Neuronal stem cell (in vitro differentiated cells): ENCODE measurements around the gene PSMD2.

Experiments used
- DNase-seq: peaks from one replicate; pipeline ENCODE4 v3.0.0-alpha.2; 2013; ENCODE audit warnings: low spot score
- H2AFZ ChIP-seq: one replicate; pipeline ENCODE4 v1.6.1; 2013; ENCODE audit warnings: mild to moderate bottlenecking, low read length, inconsistent platforms
- H2AK5ac ChIP-seq: 2 replicates; pipeline ENCODE4 v1.6.1; 2013; ENCODE audit warnings: low read depth, mild to moderate bottlenecking, inconsistent platforms, low read length, moderate library complexity, mixed read lengths
- H2BK120ac ChIP-seq: 2 replicates; pipeline ENCODE4 v1.6.1; 2013; ENCODE audit warnings: low read depth, mild to moderate bottlenecking, inconsistent platforms, low read length, moderate library complexity, mixed read lengths
- H2BK12ac ChIP-seq: one replicate; pipeline ENCODE4 v1.6.1; 2013; ENCODE audit warnings: low read length, inconsistent platforms
- H2BK15ac ChIP-seq: 2 replicates; pipeline ENCODE4 v1.6.1; 2013; ENCODE audit warnings: mild to moderate bottlenecking, low read length, inconsistent platforms, mixed read lengths
- H2BK5ac ChIP-seq: one replicate; pipeline ENCODE4 v1.6.1; 2013; ENCODE audit warnings: inconsistent platforms, mild to moderate bottlenecking, low read length, moderate library complexity
- H3K14ac ChIP-seq: one replicate; pipeline ENCODE4 v1.6.1; 2013; ENCODE audit warnings: low read length, inconsistent platforms
- H3K18ac ChIP-seq: 2 replicates; pipeline ENCODE4 v1.6.1; 2013; ENCODE audit warnings: low read length, inconsistent platforms
- H3K23ac ChIP-seq: 2 replicates; pipeline ENCODE4 v1.6.1; 2013; ENCODE audit warnings: low read depth, mild to moderate bottlenecking, mixed read lengths, low read length, inconsistent platforms; ENCODE audit not compliant: poor library complexity
- H3K27ac ChIP-seq: replicated peaks from 3 replicates; pipeline ENCODE4 v1.5.1; 2013; ENCODE audit warnings: low read length, inconsistent platforms
- H3K27me3 ChIP-seq, 3 experiments: 2 replicates each; pipeline ENCODE4 v1.6.1; 2013; ENCODE audit warnings: low read length in 3 of 3, mild to moderate bottlenecking in 2 of 3, inconsistent platforms in 1 of 3, low read depth in 1 of 3, mixed read lengths in 1 of 3, moderate library complexity in 1 of 3; ENCODE audit not compliant: control insufficient read depth in 3 of 3, insufficient read depth in 3 of 3
- H3K36me3 ChIP-seq, 2 donors: replicated peaks in 1 of 2; 2 replicates each; pipeline ENCODE4 v1.6.1; 2013; ENCODE audit warnings: low read length in 2 of 2; ENCODE audit not compliant: control insufficient read depth in 2 of 2, insufficient read depth in 2 of 2
- H3K4ac ChIP-seq: 2 replicates; pipeline ENCODE4 v1.6.1; 2013; ENCODE audit warnings: inconsistent platforms, mild to moderate bottlenecking, low read length, moderate library complexity
- H3K4me1 ChIP-seq, 2 donors: 1 replicate in 1 of 2; 2 replicates in 1 of 2; pipeline ENCODE4 v1.6.1; 2013; ENCODE audit warnings: low read length in 2 of 2, low read depth in 1 of 2; ENCODE audit not compliant: control insufficient read depth in 2 of 2, insufficient read depth in 1 of 2
- H3K4me2 ChIP-seq: one replicate; pipeline ENCODE4 v1.6.1; 2013; ENCODE audit warnings: mild to moderate bottlenecking, low read length, inconsistent platforms; ENCODE audit not compliant: insufficient read depth, poor library complexity, severe bottlenecking
- H3K4me3 ChIP-seq, 2 donors: 2 replicates each; pipeline ENCODE4 v1.5.1; 2013; ENCODE audit warnings: low read length in 2 of 2, mild to moderate bottlenecking in 2 of 2, inconsistent platforms in 1 of 2, moderate library complexity in 1 of 2
- H3K79me1 ChIP-seq: one replicate; pipeline ENCODE4 v1.6.1; 2013; ENCODE audit warnings: low read depth, mild to moderate bottlenecking, inconsistent platforms, low read length, moderate library complexity
- H3K9ac ChIP-seq: one replicate; pipeline ENCODE4 v1.6.1; 2013; ENCODE audit warnings: mild to moderate bottlenecking, low read depth, low read length, inconsistent platforms; ENCODE audit not compliant: poor library complexity
- H3K9me3 ChIP-seq, 2 donors: replicated peaks in 1 of 2; 2 replicates each; pipeline versions ENCODE3 to v1.6.1; 2013; ENCODE audit warnings: low read length in 2 of 2, mild to moderate bottlenecking in 2 of 2, inconsistent platforms in 1 of 2, low read depth in 1 of 2, mixed read lengths in 1 of 2, moderate library complexity in 1 of 2; ENCODE audit not compliant: control insufficient read depth in 2 of 2, insufficient read depth in 1 of 2
- H4K8ac ChIP-seq: one replicate; pipeline ENCODE4 v1.6.1; 2013; ENCODE audit warnings: low read depth, mild to moderate bottlenecking, inconsistent platforms, low read length, moderate library complexity
- H4K91ac ChIP-seq: one replicate; pipeline ENCODE4 v1.6.1; 2013; ENCODE audit warnings: low read length, low read depth, mild to moderate bottlenecking, inconsistent platforms; ENCODE audit not compliant: poor library complexity
- WGBS, 2 donors: extraction: QIAGEN DNeasy Blood & Tissue Kit; methylation state at CpG; one replicate each; pipeline ENCODE4 v1.1.7; 2013; ENCODE audit warnings: missing lambda C conversion rate in 2 of 2, mixed read lengths in 1 of 2; ENCODE audit not compliant: insufficient read length in 2 of 2, insufficient replicate concordance in 1 of 2; ENCODE audit errors: extremely low coverage in 2 of 2; 5-methylcytosine and 5-hydroxymethylcytosine counted together

PSMD2 gene

GRCh38 chr3:184299488-184300377, 692 bp downstream of the PSMD2 start:
- Histone ChIP-seq H3K4me2 (peak overlapping the region; percentile 78), H3K4me1 (peaks cover 3 to 6% of the 10 kb centered on the region in 2 donors), H2AFZ (peak overlapping the region; percentile 87), H3K27me3 (peaks cover 0 to 9% (median 0%) of the 10 kb centered on the region in 3 experiments), H2BK120ac (no peak overlapping the region), H3K18ac (peak overlapping the region; percentile 84), H3K14ac (peak overlapping the region; percentile 57), H3K9ac (peak overlapping the region; percentile 96), H2BK15ac (no peak overlapping the region), H4K91ac (no peak overlapping the region), H2AK5ac (peak overlapping the region; percentile 78), H3K4me3 (peak overlapping the region; percentile 86 to 94), H3K36me3 (peaks cover 36 to 48% of the 10 kb centered on the region in 2 donors), H3K4ac (no peak overlapping the region), H3K23ac (peak overlapping the region; percentile 92), H2BK5ac (peak overlapping the region; percentile 35), H3K9me3 (no peaks in the 10 kb centered on the region), H3K79me1 (peaks cover 6% of the 10 kb centered on the region), H4K8ac (no peak overlapping the region), H3K27ac (no peak overlapping the region), H2BK12ac (no peak overlapping the region)
- no peak for DNase-seq
- WGBS, 2 donors, result no CpG with 5 or more reads among the region's 29 CpGs

- Histone ChIP-seq H3K4me1 (peaks cover 3 to 6% of the 10 kb centered on the region in 2 donors), H2BK12ac (no peak overlapping the region), H2AFZ (no peak overlapping the region), H3K4me3 (peak overlapping the region in 1 of 2 donors; percentile 86), H3K4me2 (no peak overlapping the region), H4K8ac (no peak overlapping the region), H3K14ac (no peak overlapping the region), H3K4ac (no peak overlapping the region), H2BK120ac (no peak overlapping the region), H3K9me3 (no peaks in the 10 kb centered on the region), H3K18ac (no peak overlapping the region), H3K23ac (no peak overlapping the region), H3K27ac (no peak overlapping the region), H3K36me3 (peaks cover 36 to 54% of the 10 kb centered on the region in 2 donors), H3K9ac (no peak overlapping the region), H3K79me1 (peaks cover 6% of the 10 kb centered on the region), H4K91ac (no peak overlapping the region), H2BK5ac (no peak overlapping the region), H2AK5ac (no peak overlapping the region), H2BK15ac (no peak overlapping the region), H3K27me3 (peaks cover 0 to 3% (median 0%) of the 10 kb centered on the region in 3 experiments)
- WGBS, 2 donors, result no CpG with 5 or more reads among the region's 3 CpGs
- no peak for DNase-seq
These were observed 1.3 kb downstream of the PSMD2 start for GRCh38 chr3:184300378-184300720.

GRCh38 chr3:184305577-184305976, 6.5 kb downstream of the PSMD2 start:
- no peak overlapping the region for H2BK15ac ChIP-seq
- no peak overlapping the region for H3K4me2 ChIP-seq
- no peak overlapping the region for H3K4ac ChIP-seq
- H2AFZ ChIP-seq, result no peak overlapping the region
- no peak overlapping the region for H4K8ac ChIP-seq
- no peak overlapping the region for H2BK12ac ChIP-seq
- H2BK5ac ChIP-seq, result no peak overlapping the region
- H4K91ac ChIP-seq, result no peak overlapping the region
- H3K9me3 ChIP-seq, result no peaks in the 10 kb centered on the region
- H3K23ac ChIP-seq, result no peak overlapping the region
- peaks cover 64 to 91% of the 10 kb centered on the region in 2 donors for H3K36me3 ChIP-seq
- H3K4me3 ChIP-seq, result no peak overlapping the region
- no CpG with 5 or more reads among the region's 1 CpG for WGBS, 2 donors
- H3K18ac ChIP-seq, result no peak overlapping the region
- no peak overlapping the region for H3K27ac ChIP-seq
- H2BK120ac ChIP-seq, result no peak overlapping the region
- no peaks in the 10 kb centered on the region for H3K27me3 ChIP-seq
- no peak overlapping the region for H3K14ac ChIP-seq
- H3K9ac ChIP-seq, result no peak overlapping the region
- H3K4me1 ChIP-seq, result no peaks in the 10 kb centered on the region
- no peak for DNase-seq
- no peak overlapping the region for H2AK5ac ChIP-seq
- no peaks in the 10 kb centered on the region for H3K79me1 ChIP-seq

- no peak overlapping the region for H3K4ac ChIP-seq
- no peak for DNase-seq
- H3K4me3 ChIP-seq, result no peak overlapping the region
- peaks cover 60 to 82% of the 10 kb centered on the region in 2 donors for H3K36me3 ChIP-seq
- no peak overlapping the region for H2BK15ac ChIP-seq
- no peak overlapping the region for H3K23ac ChIP-seq
- H3K9ac ChIP-seq, result no peak overlapping the region
- no peak overlapping the region for H4K91ac ChIP-seq
- H3K27me3 ChIP-seq, result no peaks in the 10 kb centered on the region
- no peaks in the 10 kb centered on the region for H3K4me1 ChIP-seq
- no peaks in the 10 kb centered on the region for H3K9me3 ChIP-seq
- H3K27ac ChIP-seq, result no peak overlapping the region
- H3K14ac ChIP-seq, result no peak overlapping the region
- H2AK5ac ChIP-seq, result no peak overlapping the region
- H3K18ac ChIP-seq, result no peak overlapping the region
- no CpG with 5 or more reads among the region's 4 CpGs for WGBS, 2 donors
- no peak overlapping the region for H2BK12ac ChIP-seq
- no peak overlapping the region for H3K4me2 ChIP-seq
- no peak overlapping the region for H4K8ac ChIP-seq
- no peaks in the 10 kb centered on the region for H3K79me1 ChIP-seq
- no peak overlapping the region for H2AFZ ChIP-seq
- H2BK120ac ChIP-seq, result no peak overlapping the region
- H2BK5ac ChIP-seq, result no peak overlapping the region
These were observed 7.4 kb downstream of the PSMD2 start for GRCh38 chr3:184306341-184306972.
